Sciatic nerve (tissue), 2 donors: ENCODE measurements around the gene MAP2. TPM values are rescaled to one million over a fixed set of nuclear protein-coding genes. Genes with fewer than 3 reads are reported as not detected.

Source experiments
- ATAC-seq: fragments of 200-7000 bp; cut with Tn5 transposase; one replicate; pipeline ENCODE4 v1.9.1; 2020; ENCODE audit warnings: mild to moderate bottlenecking, moderate library complexity
- DNase-seq: peaks from one replicate; pipeline ENCODE4 v3.0.0-alpha.2; 2020; ENCODE audit warnings: low spot score
- intact Hi-C: fragments of 100-400 bp; cut with DNase I; formaldehyde crosslinking; loops from one replicate; pipeline ENCODE4 v1.14.2; 2022
- total RNA-seq: library from RNA; stranded (reverse); fragmentation: NEBNext Ultra II Directional; extraction: Animal tissue kit (Norgen Biotek cat#: 25700); gene quantifications from one replicate; pipeline ENCODE4 v1.2.1, GENCODE V29; 2021
- donor health status: DM: no; HTN: no; CAD: no.
- donor health status: DM: no; HTN: no; CAD: no.

MAP2 gene
- total RNA-seq, 1 donor from 2014 or later: 41.9 TPM

DNA sequence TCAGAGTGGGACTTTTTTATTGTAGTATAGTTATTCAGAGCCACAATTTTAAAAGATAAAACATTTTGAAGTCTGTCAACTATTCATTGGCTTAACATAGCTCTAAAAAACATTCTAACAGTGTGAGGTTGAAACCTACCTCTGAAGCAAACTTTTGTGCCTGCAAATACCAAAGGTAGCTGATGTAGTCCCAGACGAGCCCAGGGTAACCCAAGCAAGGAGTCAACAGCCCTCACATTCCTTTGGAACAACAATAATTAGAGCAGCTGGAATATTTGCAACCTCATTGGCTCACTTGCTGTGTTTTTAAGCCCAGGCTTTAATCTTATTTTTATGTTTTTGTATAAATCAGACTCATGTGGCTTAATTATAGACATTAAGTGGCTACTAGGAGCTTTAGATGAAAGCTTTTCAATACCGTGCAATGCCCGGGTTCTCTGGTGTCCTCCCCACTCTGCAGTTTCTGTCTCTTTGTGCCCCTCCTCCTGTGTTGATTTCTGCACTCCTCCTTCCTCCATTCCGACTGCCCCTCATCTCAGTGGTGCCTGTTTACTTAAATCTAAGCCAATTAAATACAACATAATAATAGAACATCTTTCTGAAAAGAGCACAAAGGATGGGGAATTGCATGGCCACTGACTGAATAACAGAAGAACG, 189.9 kb downstream of the MAP2 start:
- no peak for ATAC-seq

GRCh38 chr2:209614690-209615369, 191.0 kb downstream of the MAP2 start:
- intact Hi-C loops: no loop called here
- DNase-seq: no peak
- no peak for ATAC-seq

More for the DNA sequence above, 189.9 kb downstream of the MAP2 start:
- intact Hi-C loops: no loop called here
- DNase-seq: no peak

DNA sequence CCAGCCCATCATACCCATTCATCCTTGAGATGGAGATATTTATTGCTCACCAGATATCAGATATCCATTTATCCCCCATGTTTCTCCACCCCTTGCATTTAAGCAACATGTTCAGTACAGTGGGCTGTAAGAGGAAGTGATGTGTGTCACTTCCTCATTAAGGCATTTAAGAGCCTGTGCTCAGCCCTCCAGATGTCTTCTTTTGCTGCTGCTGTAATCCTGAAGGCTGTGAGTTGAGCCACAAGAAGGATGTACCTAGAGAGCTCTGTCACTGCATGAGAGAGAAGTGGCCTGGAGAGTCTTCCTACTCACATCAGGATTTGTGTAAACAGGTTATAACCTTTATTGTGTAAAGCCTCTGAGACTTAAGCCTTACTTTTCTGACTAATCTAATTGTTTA, 195.9 kb downstream of the MAP2 start:
- ATAC-seq (peak; percentile 44), DNase-seq (no peak)
- intact Hi-C loops: no loop called here

DNA sequence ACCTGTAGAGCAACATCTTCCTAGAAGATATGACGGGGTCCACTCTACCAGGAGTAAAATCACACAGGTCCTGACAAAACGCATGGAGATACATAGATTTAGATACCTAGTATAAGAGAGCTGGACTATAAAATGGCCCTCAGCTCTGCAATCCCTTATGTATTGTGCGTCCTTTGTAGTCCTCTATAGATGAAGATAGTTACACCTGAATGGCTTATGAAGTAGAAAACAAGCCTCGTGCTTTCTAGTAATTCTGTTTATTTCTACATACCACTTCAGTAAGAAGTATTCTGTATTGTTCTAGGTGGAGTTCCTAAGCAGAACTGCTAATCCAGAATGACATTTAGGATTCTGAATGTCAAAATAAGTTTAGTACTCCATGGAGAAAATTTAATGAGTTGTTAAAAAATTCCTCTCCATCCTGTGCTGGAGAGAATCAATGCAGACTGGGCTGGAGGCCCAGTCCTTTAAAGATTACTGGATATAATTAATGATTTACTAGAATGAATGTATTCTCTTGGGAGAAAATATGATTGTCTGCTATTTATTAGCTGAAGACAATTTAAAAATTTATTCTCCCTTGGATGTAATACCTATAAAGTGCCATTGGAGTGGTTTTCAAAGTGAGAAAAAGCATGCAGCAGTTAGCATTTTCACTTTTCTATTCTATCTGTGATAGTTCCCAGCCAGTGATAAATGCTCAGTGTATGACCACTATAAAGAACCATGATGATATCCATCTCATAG, 200.5 kb downstream of the MAP2 start:
- DNase-seq (no peak), ATAC-seq (no peak)
- intact Hi-C loops: no loop called here

DNA sequence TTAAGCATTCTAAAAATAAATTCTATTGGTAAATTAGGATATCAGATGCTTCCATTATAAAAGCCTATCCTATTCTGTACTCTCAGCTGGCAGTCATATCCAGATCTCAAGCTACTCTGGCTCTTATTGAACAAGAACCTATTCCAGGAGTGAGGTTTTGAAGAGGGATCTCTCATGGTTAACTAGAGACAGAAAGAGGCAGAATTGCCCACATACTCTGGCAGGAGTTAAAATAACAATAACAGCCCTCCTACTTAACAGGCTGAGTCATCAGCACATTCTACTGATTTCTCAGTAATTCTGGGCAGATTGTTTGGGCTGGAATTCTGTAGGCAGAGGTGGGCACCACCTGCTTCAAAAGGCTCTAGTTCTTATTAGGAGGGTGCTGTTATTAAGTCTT, 205.8 kb downstream of the MAP2 start:
- no peak for DNase-seq
- intact Hi-C loops: no loop called here
- no peak for ATAC-seq

DNA sequence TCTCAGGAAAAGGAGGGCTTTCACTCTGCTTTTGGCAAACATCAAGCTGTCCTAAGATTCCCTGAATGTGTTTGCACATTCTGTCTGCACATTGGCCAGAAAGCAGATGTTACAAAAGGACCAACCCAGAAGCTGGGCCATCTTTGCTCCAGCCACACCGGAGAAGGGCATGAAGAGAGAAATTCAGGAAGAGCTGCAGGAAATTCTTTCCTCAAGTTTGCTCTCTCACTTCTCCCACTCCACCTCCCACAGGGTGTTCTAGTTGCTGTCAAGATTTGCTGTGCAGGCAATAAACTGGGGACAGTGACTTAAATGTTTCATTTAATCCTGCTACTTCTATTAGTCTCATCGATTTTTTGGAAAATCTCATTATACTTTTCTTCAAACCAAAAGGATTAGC, 210.1 kb downstream of the MAP2 start:
- no peak for ATAC-seq
- intact Hi-C loops: no loop called here
- DNase-seq: no peak

GRCh38 chr2:209636076-209636475, 212.2 kb downstream of the MAP2 start:
- no peak for DNase-seq
- ATAC-seq: no peak
- intact Hi-C loops: no loop called here

- intact Hi-C loops: no loop called here
- DNase-seq (no peak), ATAC-seq (no peak)
These were observed 213.4 kb downstream of the MAP2 start for GRCh38 chr2:209637293-209637692.

DNA sequence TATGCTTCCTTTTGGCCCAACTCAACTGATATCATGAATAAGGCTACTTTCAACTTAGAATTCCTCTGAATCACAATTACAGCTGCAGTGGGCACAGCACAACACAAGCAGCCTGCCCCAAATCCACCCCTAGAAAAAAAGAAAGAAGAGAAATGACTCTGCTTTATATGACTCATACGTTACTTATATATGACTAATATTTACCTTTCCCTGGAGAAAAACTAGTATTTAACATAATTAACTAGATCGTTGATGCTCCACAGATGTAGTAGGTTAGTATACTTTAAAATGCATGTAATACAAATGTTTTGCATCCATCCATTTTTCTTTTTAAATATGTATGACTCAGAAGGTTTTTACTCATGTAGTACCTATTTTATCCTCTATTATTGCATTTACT, 214.5 kb downstream of the MAP2 start:
- no peak for DNase-seq
- no peak for ATAC-seq
- intact Hi-C loops: no loop called here

GRCh38 chr2:209640358-209640757, 216.5 kb downstream of the MAP2 start:
- no peak for DNase-seq
- intact Hi-C loops: no loop called here
- no peak for ATAC-seq

DNA sequence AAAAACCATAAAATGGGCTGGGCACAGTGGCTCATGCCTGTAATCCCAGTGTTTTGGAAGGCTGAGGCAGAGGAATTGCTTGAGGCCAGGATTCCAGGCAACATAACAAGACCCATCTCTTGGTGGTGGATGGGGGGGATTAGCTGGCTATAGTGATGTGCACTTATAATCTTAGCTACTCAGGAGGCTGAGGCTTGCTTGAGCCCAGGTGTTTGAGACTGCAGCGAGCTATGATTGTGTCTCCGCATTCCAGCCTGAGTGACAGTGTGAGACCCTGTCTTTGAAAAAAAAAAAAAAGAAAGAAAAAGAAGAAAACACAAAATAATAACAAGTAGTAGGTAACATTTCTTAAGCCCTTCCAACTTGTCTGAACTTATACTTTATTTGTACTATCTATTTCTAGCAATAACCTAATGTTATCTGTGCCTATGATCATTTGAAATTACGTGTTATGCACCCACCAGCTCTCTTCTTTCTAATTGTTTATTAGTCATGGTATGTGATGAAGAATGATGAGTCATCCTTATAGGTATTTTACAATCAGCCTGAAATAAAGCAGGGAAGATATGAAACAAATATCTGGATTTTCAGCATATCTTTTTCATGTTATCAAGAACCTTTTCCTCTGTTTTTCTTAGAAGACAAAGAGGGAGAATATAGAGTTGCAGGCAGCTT, 218.4 kb downstream of the MAP2 start:
- no peak for ATAC-seq
- no peak for DNase-seq
- intact Hi-C loops: no loop called here

DNA sequence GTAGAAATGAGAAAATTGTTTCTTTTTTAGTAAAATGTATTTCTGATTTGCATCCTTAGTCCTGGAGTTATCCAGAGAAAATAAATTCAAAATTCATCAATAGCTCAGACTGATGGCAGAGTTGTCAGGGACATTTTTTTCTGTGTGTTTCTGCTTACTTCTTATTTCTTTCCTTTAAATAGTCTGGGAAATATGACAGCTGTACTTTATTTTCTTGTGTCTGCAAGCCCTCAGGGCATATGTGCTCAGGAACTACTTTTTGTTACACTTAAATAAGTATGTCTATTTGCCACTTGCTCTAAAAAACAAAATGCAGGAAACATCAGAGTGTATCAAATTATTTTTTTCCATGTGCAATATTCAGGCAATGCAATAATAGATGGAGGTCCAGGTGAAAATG, 221.0 kb downstream of the MAP2 start:
- ATAC-seq: no peak
- intact Hi-C loops: no loop called here
- DNase-seq: no peak

GRCh38 chr2:209648714-209649113, 224.9 kb downstream of the MAP2 start:
- no peak for DNase-seq
- no peak for ATAC-seq
- intact Hi-C loops: no loop called here

GRCh38 chr2:209653134-209653533, 229.3 kb downstream of the MAP2 start:
- intact Hi-C loops: no loop called here
- no peak for DNase-seq

GRCh38 chr2:209661286-209661894, 237.5 kb downstream of the MAP2 start:
- no peak for ATAC-seq
- intact Hi-C loops: no loop called here

More at GRCh38 chr2:209653134-209653533, 229.3 kb downstream of the MAP2 start:
- ATAC-seq: no peak

DNA sequence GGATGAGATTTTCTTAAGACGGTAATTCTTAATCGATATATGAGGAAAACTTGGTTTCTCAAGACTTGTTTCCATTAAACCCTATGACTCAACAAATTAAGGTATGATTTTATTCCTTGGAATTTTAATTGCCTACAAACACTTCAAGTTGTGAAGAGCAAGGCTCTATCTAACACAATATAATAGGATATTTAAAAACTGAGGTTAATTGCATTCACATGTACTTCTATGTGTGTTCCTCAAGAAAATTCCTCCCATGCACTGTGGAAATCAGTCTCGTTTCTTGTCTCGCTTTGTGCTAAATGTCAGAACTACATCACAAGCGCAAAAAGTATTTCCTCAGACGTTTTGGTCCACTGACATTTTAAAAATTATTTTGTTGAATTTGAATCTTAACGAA, 238.2 kb downstream of the MAP2 start:
- intact Hi-C loops: no loop called here
- no peak for DNase-seq
- no peak for ATAC-seq

More at GRCh38 chr2:209661286-209661894, 237.5 kb downstream of the MAP2 start:
- DNase-seq: no peak

DNA sequence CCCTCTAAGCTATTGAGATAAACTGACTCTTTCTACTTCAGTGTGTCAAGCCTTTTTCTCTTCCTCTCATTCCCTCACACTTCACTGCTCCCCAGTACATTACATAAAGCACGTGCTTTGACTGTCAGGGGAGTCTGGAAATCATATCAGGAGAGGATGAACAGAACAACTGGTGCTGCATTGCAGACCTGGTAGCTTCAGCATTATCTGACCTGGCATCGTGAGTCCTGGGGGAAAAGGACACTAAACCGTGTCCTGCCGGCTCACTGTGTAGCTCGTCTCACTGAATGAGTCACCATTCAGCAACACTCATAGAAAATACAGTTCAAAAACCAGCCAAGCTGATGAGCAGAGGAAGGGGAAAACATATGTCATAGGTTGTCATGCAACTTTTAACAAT, 239.3 kb downstream of the MAP2 start:
- ATAC-seq: no peak
- intact Hi-C loops: no loop called here
- no peak for DNase-seq

DNA sequence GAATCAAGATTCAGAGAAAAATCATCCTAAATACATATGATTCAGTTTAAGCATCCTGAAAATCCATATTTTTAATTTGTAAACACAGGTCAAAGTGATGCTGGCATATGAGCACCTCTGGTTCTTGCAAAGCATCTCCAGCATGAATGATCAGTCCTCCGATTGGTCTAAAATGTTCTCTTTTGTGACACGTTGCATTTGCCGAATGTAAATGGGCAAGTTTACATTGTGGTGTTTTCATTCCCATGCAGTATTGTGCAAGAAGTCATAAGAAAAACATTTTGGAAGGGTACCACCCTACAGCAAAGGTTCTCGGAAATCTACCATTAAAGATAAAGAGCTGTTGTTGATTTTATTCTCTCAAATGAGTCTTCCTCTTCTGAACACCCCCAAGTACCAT, 239.8 kb downstream of the MAP2 start:
- no peak for ATAC-seq
- intact Hi-C loops: no loop called here
- DNase-seq: no peak

DNA sequence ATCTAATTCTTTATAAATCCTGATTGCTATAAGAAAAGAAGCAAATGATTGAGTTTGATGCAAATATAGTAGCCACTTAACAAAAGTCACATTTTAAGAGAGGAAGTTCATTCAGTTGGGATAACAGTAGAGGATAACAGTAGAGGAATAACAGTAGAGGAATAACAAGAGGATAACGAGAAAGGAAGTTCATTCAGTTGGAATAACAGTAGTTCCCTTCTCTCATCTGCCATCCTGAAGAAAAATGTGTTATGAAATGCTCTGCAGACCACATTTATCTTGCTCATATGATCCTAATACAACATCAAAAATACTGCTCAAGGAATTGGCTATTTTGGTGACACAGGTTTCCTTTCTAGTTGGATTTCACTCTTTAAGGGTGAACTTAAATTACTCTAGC, 242.4 kb downstream of the MAP2 start:
- DNase-seq (no peak), ATAC-seq (no peak)
- intact Hi-C loops: no loop called here
